SH-SY5Y (cell line): ENCODE results near the gene KCNK1.

Experiments
- GATA2 ChIP-seq: IDR thresholded peaks from 2 replicates; pipeline ENCODE4 v1.6.1; 2011; ENCODE audit warnings: mild to moderate bottlenecking, low read depth, low read length
- GATA3 ChIP-seq: IDR thresholded peaks from 2 replicates; pipeline ENCODE4 v1.6.1; 2011; ENCODE audit warnings: low read depth, mild to moderate bottlenecking, low read length, moderate library complexity

DNA sequence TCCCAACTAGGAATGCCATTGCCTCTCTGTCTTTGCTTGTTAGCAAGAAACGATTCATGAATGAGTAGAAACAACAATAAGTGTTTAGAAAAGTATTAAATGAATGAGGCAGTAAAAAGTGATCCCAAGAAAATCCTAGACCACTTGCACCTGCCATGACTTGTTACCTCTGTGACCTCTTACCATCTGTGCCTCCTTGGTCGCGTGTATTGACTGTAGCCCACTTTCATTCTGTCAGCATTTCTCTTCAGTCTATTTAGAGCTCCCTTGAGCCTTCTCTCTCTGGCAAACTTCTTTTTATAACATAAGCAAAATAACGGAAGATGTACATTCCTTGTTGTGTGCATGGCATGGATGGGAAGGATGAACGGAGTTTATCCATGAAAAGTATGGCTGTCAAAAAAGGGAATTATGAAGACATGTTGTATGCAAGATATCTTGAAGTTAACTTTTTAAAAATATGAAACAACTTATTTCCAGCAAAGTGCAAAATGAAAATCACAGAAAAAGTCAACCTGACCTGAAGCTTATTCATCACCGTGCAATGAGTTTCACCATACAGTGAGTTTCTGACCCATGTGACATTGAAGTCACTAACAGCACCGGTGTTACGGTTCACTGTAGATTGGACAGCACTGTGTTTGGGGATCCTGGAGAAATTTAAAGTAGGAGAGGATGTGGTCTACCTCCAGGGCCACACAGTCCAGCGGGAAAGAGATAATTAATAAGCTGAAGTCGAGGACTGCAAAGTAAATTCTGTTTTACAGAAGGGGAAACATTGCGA lies 47.7 kb downstream of the KCNK1 start:
- no peak for TF ChIP-seq GATA3
- no peak for TF ChIP-seq GATA2
